SKM-1 (cell line): ENCODE data around the gene FALEC.

Source experiments
- DNase-seq: peaks from one replicate; lab custom pipeline; 2025; ENCODE audit not compliant: unreplicated experiment; lab: John Stamatoyannopoulos, UW

Gene FALEC

GRCh38 chr1:150515328-150516049 lies at the start of gene FALEC:
Gene FALEC, plus strand, starts transcription at chr1:150515752.
- DNase-seq: peak; percentile 99

DNA sequence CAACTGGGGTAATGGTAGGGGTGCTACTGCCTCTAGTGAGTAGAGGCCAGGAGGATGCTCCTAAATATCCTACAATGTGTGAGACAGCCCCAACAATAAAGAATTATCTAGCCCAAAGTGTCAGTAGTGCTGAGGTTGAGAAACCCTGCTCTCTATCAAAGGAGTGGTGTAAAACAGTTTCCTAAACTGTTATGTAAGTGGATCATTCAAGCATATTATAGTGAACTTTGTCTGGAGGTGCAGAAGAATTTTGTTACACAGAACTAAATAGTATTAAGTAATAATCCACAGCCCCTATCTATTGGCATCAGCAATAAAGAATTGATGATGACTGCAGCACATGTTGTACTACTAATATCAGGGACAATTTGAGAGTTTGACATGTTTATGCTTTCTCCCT lies 48.6 kb upstream of the FALEC start:
- no peak for DNase-seq

DNA sequence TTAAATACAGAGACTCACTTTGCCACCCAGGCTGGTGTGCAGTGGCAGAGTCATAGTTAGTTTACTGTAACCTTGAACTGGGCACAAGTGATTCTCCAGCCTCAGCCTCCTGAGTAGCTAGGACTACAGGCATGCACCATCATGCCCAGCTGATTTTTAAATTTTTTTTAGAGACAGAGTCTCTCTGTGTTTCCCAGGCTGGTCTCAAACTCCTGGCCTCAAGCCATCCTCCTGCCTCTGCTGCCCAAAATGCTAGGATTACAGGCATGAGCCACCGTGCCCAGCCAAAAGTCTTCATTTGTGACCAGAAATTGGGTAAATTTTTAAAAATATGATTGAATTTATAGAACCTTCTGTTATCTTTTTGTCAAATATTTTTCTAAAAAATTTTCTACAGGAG lies 46.3 kb upstream of the FALEC start:
- no peak for DNase-seq

DNA sequence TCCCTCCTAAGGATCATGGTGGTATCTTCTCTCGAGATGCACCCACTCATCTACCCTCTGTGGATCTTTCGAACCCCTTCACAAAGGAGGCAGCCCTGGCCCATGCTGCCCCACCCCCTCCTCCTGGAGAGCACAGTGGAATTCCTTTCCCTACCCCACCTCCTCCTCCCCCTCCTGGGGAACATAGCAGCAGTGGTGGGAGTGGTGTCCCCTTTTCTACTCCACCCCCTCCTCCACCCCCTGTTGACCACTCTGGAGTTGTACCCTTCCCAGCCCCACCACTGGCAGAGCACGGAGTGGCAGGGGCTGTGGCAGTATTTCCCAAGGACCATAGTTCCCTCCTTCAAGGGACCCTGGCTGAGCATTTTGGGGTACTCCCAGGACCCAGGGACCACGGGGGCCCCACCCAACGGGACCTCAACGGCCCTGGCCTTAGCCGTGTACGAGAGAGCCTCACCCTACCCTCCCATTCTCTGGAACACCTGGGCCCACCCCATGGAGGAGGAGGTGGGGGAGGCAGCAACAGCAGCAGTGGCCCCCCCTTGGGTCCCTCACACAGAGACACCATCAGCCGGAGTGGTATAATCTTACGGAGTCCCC lies 42.9 kb upstream of the FALEC start:
- DNase-seq: no peak

DNA sequence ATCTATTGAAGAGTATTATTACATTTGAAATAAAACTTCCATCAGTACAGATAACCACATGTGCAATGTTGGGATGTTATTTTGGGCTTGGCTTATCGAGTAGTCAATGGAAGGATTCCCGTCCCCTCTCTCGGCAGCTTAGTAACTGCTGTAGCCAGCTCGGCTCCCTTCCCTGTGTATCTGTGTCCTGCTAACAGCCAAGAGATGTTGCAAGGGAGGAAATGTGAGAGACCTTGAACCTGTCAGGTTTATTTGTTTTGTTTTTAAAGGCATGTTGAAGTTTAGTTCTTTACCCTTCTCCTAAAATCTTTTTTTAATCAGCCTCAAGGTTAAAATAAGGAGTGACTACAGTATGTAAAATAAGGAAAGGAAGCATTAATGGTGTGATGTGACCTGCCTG lies 41.9 kb upstream of the FALEC start:
- no peak for DNase-seq

DNA sequence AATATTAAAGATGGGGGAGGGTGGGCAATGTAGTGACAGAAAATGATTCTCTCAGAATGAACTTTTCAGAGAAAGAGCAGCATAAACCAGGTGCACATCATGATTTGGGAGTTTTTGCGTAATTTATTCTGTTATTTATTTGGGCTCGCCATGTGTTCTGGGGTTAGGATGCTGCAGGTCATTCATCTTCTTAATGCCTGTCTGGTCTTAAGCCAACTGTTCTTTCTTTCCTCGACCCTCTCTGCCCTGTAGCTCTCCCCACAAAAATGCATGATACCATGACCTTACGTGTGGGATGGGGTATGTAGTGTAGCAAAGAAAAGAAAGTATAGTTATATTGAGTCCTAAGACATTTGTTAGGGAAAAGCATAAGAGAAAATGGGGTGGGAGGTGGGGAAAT lies 40.7 kb upstream of the FALEC start:
- DNase-seq: no peak

GRCh38 chr1:150476754-150477153 lies 38.8 kb upstream of the FALEC start:
- DNase-seq: no peak

- no peak for DNase-seq
Observed at GRCh38 chr1:150477320-150477719, 38.2 kb upstream of the FALEC start.

- no peak for DNase-seq
Observed at GRCh38 chr1:150477733-150478132, 37.8 kb upstream of the FALEC start.

DNA sequence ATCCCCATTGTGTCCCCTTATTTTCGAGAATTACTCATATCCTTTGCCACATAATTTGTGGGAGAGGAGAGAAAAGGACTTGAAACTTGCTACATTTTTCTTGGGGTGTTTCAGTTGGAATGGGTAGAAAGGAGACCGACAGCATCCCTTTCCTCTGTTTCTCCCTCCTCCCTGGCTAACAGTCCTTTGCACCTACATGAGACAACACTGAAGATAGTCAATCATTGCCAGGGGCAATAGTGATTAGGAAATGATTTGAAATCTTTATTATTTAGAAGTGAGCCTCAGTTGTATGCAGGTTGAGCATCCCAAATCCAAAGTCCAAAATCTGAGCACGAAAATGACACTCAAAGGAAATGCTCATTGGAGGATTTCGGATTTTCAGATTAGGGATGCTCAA lies 36.2 kb upstream of the FALEC start:
- DNase-seq: no peak

GRCh38 chr1:150479927-150480352 lies 35.6 kb upstream of the FALEC start:
- DNase-seq: no peak

DNA sequence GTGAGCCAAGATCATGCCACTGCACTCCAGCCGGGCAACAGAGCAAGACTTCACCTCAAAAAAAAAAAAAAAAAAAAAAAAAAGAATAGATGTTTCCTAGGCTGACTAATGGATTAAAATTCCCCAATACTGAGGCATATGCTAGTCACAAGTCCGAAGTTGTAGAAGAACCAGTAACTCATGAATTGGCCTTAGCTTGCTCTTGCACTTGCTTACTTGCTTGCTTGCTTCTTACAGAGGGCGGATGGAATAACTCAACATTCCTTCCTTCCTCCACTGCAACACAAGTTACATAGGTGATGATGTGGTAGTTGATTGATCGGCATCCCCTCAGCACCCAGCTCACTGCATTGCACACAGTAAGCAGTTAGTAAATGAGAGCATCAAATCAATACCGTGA lies 31.1 kb upstream of the FALEC start:
- DNase-seq: no peak

DNA sequence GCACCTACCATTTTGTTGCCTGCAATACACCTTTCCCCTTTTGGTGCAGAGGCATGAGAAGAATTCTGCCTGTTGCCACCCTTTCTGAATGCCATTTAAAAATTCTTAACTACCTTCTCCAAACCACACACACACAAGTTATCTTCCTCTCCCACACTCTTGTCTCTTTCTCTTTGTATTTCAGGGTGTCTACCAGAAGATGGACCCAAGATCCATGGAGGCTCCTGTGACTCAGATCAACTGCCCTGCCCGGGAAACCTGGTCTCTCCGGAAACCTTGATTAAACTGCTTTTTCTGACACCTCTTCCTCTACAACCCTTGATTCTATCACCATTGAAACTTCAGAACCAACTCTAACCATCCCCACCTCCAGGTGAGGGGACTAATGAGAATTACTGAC lies 30.7 kb upstream of the FALEC start:
- DNase-seq: no peak

DNA sequence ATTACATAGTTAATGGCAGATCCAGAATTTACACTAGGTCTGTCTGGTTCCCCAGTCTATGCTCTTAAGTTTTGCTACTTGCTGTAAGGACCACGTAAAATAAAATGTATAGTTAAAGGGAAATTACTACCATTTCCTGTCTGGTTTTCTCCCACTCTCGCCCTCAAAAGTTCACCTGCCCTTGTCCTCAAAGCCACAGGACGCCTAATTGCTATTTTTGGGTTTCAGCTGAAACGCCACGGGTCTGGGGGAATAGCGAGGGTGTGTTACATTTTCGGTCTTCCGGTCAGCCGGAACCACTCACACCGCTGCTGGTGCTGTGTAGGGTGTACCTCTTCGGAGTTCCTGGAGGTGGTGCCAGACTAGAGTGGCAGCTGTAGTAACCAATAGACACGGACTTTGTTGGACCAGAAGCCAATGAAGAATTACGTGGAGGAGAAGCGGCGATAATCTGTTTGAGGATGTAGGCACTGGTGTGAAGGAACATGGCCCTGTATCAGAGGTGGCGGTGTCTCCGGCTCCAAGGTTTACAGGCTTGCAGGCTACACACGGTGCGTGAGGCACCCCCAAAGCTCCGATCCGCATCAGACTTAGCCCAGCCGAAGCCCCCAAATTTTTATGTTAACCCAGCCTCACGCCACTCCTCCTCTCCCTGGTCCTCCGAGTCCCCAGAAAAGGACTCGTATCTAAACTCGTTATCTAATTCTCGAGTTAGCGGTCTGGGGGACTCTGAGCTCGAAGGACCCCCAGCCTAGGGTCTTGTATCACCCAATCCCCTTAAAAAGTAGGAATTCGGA lies 28.4 kb upstream of the FALEC start, which contains the start of gene TARS2:
Gene TARS2, plus strand, starts transcription at position 454 of the 797 bp plus-strand sequence. Its CDS starts 32 bp downstream, at position 486.
- peak; percentile 100 for DNase-seq

- DNase-seq: no peak
Observed at GRCh38 chr1:150487763-150488115, 27.8 kb upstream of the FALEC start.

DNA sequence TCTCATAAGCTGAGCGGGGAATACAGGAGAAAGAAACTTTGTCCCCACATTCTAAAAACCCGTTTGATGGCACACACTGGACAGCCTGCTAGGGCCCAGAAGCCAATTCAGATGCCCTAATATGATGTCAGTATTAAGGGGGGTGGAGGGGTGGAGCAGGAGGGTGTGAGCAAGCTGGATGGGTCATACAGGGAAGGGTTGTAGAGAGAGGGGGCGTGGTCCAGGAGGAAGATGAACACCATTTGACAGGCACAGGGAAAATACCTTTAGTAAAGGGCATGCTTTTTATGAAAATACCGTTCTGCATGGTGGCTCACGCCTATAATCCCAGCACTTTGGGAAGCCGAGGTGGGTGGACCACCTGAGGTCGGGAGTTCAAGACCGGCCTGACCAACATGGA lies 22.4 kb upstream of the FALEC start:
- DNase-seq: no peak

GRCh38 chr1:150498342-150498741 lies 17.2 kb upstream of the FALEC start:
- DNase-seq: no peak

DNA sequence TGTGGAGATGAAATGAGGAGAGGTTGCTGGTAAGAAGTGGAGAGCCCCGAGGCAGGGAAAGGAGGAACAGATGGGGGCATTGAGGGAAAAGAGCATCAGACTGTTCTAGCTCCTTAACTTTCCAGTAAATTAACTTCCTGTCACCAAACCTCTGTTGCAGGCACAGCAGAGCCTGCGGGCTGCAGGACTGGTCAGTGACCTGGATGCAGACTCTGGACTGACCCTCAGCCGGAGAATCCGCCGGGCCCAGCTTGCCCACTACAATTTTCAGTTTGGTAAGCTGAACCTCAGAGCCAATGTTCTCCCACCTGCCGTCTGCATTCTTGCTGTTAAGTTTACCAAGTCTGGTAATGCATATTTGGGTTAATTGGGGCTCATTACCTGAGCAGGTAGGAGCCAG lies 10.1 kb upstream of the FALEC start:
- no peak for DNase-seq

DNA sequence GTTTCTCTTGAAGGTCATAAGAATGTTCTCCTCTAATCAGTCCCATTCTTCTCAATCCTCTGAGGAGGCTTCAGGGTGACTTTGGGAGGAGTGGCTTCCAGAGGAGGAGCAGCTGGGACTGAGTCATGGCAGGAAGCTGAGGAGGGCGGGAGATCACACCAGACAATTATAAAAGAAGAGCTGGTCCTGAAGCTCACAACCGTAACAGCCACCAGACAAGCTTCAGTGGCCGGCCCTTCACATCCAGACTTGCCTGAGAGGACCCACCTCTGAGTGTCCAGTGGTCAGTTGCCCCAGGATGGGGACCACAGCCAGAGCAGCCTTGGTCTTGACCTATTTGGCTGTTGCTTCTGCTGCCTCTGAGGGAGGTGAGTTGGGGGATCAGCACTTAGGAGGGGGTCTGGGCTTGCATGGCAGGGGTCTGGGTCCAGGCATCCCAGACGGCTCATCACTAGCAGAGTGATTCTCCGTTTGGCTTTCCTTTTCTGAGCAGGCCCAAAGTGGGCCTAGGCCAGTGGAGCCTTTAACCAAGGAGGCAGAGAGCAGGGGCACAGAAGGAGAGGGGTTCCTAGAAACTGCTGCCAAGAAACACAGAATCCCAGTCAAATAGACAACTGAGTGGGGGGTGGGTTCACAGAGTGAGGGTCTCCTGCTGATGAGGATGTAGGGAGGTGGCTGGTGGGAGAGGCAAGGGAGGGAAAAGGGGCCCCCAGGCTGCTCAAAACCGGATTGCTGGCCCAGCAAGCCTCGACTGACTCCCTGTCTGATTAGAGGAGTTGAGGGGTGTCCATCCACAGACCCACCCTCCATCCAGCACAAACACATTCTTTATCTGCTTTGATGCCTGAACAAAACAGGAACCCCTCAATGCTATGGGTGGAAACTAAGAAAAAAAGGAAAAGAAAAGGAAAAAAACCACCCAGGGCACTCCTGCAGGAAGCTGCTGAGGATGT lies 7.4 kb upstream of the FALEC start, which contains the start of gene ECM1:
Gene ECM1, plus strand, starts transcription at position 198 of the 953 bp plus-strand sequence. Its CDS starts 101 bp downstream, at position 299.
- DNase-seq: no peak

- DNase-seq: no peak
Observed at GRCh38 chr1:150508982-150509381, 6.6 kb upstream of the FALEC start.

GRCh38 chr1:150511551-150511950 lies 4.0 kb upstream of the FALEC start:
- DNase-seq: no peak
